Activated CD4-positive, alpha-beta T cell treated with anti-CD3 and anti-CD28 coated beads, Interleukin-2, amount 50 U/mL, for 1 hour (primary cell): Measurements from ENCODE around the gene SHB.

Source experiments
- DNase-seq: peaks from one replicate; pipeline ENCODE4 v3.0.0-alpha.2; 2020

Gene SHB

GRCh38 chr9:38003946-38004808, 64.8 kb downstream of the SHB start:
- DNase-seq = no peak

- DNase-seq = no peak
Observed at GRCh38 chr9:38003230-38003629, 65.8 kb downstream of the SHB start.

GRCh38 chr9:38001430-38001829, 67.6 kb downstream of the SHB start:
- no peak for DNase-seq

GRCh38 chr9:38000735-38001134, 68.3 kb downstream of the SHB start:
- no peak for DNase-seq

- no peak for DNase-seq
Observed at GRCh38 chr9:38000332-38000731, 68.7 kb downstream of the SHB start.

GRCh38 chr9:37999588-38000189, 69.3 kb downstream of the SHB start:
- DNase-seq = no peak

- no peak for DNase-seq
Observed at GRCh38 chr9:37998881-37999587, 70.0 kb downstream of the SHB start.

GRCh38 chr9:37997636-37998374, 71.2 kb downstream of the SHB start:
- no peak for DNase-seq

- no peak for DNase-seq
Observed at GRCh38 chr9:37996819-37997217, 72.2 kb downstream of the SHB start.

GRCh38 chr9:37995961-37996818, 72.8 kb downstream of the SHB start:
- DNase-seq = no peak

GRCh38 chr9:37995348-37995737, 73.7 kb downstream of the SHB start:
- no peak for DNase-seq

- DNase-seq = no peak
Observed at GRCh38 chr9:37994639-37995347, 74.2 kb downstream of the SHB start.

- no peak for DNase-seq
Observed at GRCh38 chr9:37992924-37993349, 76.1 kb downstream of the SHB start.

- no peak for DNase-seq
Observed at GRCh38 chr9:37990404-37991015, 78.5 kb downstream of the SHB start.

GRCh38 chr9:37989701-37990100, 79.3 kb downstream of the SHB start:
- DNase-seq = no peak

- DNase-seq = no peak
Observed at GRCh38 chr9:37988602-37989001, 80.4 kb downstream of the SHB start.

- no peak for DNase-seq
Observed at GRCh38 chr9:37988041-37988440, 81.0 kb downstream of the SHB start.

GRCh38 chr9:37987467-37987981, 81.5 kb downstream of the SHB start:
- no peak for DNase-seq

GRCh38 chr9:37986771-37987258, 82.2 kb downstream of the SHB start:
- DNase-seq = no peak

- no peak for DNase-seq
Observed at GRCh38 chr9:37986001-37986400, 83.0 kb downstream of the SHB start.
